Right hindlimb (tissue), 1 donor: ENCODE data around the gene CDX1.

Experiments
- DNase-seq: peaks from one replicate; pipeline ENCODE4 v3.0.0-alpha.2; 2018

The CDX1 gene

GRCh38 chr5:150146862-150147601 lies 19.5 kb upstream of the CDX1 start:
- DNase-seq: peak; percentile 69

GRCh38 chr5:150147670-150148069 lies 18.9 kb upstream of the CDX1 start:
- DNase-seq: no peak

GRCh38 chr5:150148117-150148927 lies 18.3 kb upstream of the CDX1 start:
- DNase-seq: no peak

- DNase-seq: no peak
Observed at GRCh38 chr5:150149618-150150017, 17.0 kb upstream of the CDX1 start.

GRCh38 chr5:150152636-150153462 lies 13.7 kb upstream of the CDX1 start:
- DNase-seq: no peak

- no peak for DNase-seq
Observed at GRCh38 chr5:150153483-150153882, 13.1 kb upstream of the CDX1 start.

GRCh38 chr5:150153957-150154617 lies 12.5 kb upstream of the CDX1 start:
- DNase-seq: peak; percentile 55

GRCh38 chr5:150154618-150155128 lies 11.9 kb upstream of the CDX1 start:
- DNase-seq: no peak

GRCh38 chr5:150155258-150156026 lies 11.1 kb upstream of the CDX1 start, which contains the start of gene PDGFRB:
Gene PDGFRB, minus strand, starts transcription at chr5:150155845. Its CDS starts 18,798 bp downstream, at chr5:150137047.
- peak; percentile 97 for DNase-seq

GRCh38 chr5:150156027-150156368 lies 10.6 kb upstream of the CDX1 start:
- DNase-seq: no peak

GRCh38 chr5:150156540-150156939 lies 10.0 kb upstream of the CDX1 start:
- DNase-seq: no peak

GRCh38 chr5:150157168-150157567 lies 9.4 kb upstream of the CDX1 start:
- DNase-seq: no peak

- no peak for DNase-seq
Observed at GRCh38 chr5:150158170-150158949, 8.2 kb upstream of the CDX1 start.

- DNase-seq: no peak
Observed at GRCh38 chr5:150159031-150159430, 7.5 kb upstream of the CDX1 start.

GRCh38 chr5:150159741-150160179 lies 6.8 kb upstream of the CDX1 start:
- DNase-seq: peak; percentile 63

GRCh38 chr5:150160448-150161081 lies 6.0 kb upstream of the CDX1 start:
- no peak for DNase-seq

- peak; percentile 81 for DNase-seq
Observed at GRCh38 chr5:150161242-150162141, 5.1 kb upstream of the CDX1 start.

GRCh38 chr5:150162142-150162513 lies 4.5 kb upstream of the CDX1 start:
- DNase-seq: no peak

- DNase-seq: no peak
Observed at GRCh38 chr5:150163035-150163434, 3.5 kb upstream of the CDX1 start.
